Measurements from ENCODE around the gene ACTG1. TPM values are rescaled to one million over a fixed set of nuclear protein-coding genes. Genes with fewer than 3 reads are reported as not detected.

ACTG1 gene
- total and polyA plus RNA-seq, 2 donors (not counting 1 experiment from before 2014, with no cell fraction given) = 803 to 1,677 TPM

GRCh38 chr17:81469266-81469665 lies 43.3 kb downstream of the ACTG1 start:
- H3K4me3 Mint-ChIP-seq = no peak overlapping the region
- no peaks in the 10 kb centered on the region for H3K27me3 Mint-ChIP-seq
- intact Hi-C loops (cut with micrococcal nuclease) = no loop called here
- no peak for ATAC-seq (ENCODE audit: low read depth)
- H3K27ac Mint-ChIP-seq = no peak overlapping the region
- no peak overlapping the region for H2AFZ ChIP-seq (ENCODE audit: insufficient read depth, low read depth, low read length, poor library complexity, severe bottlenecking)
- ChIA-PET POLR2A (no interaction called here), CTCF (no interaction called here)
- H4K20me1 ChIP-seq (ENCODE audit: control insufficient read depth, insufficient read depth, low read length, poor library complexity, severe bottlenecking) = no peaks in the 10 kb centered on the region
- H3K4me3 ChIP-seq (ENCODE audit: control extremely low read depth in 1 of 5, extremely low read depth in 1 of 5, insufficient read depth in 1 of 5, low read depth in 2 of 5, low read length in 4 of 5) = no peak overlapping the region
- no peak overlapping the region for H3K27ac ChIP-seq (ENCODE audit: low read length in 2 of 2)
- no peak for DNase-seq
- WGBS (ENCODE audit: insufficient coverage) = 94% methylated on average over 13 of the region's 13 CpGs
- H3K4me1 Mint-ChIP-seq = no peaks in the 10 kb centered on the region
- no peaks in the 10 kb centered on the region for H3K9me3 Mint-ChIP-seq (ENCODE audit: insufficient read depth)
- no peaks in the 10 kb centered on the region for H3K79me2 ChIP-seq (ENCODE audit: control insufficient read depth, insufficient read depth, low read length)
- H3K4me2 ChIP-seq (replicated peaks; ENCODE audit: low read depth, low read length, poor library complexity, severe bottlenecking) = no peak overlapping the region
- no peaks in the 10 kb centered on the region for H3K36me3 ChIP-seq (replicated peaks in 1 of 2; ENCODE audit: control extremely low read depth in 1 of 2, control insufficient read depth in 1 of 2, extremely low read depth in 1 of 2, insufficient read depth in 2 of 2, low read length in 1 of 2)
- H3K9ac ChIP-seq (ENCODE audit: low read length) = no peak overlapping the region
- H3K4me1 ChIP-seq (ENCODE audit: control insufficient read depth in 2 of 2, insufficient read depth in 2 of 2, low read length in 2 of 2) = no peaks in the 10 kb centered on the region
- TF ChIP-seq CTCF (IDR thresholded peaks at IDR 0.05) (no peak), EZH2 (IDR thresholded peaks at IDR 0.05; ENCODE audit: borderline replicate concordance, insufficient read depth, low read depth, low read length, poor library complexity, severe bottlenecking) (no peak)
- H3K27me3 ChIP-seq (replicated peaks in 1 of 4; ENCODE audit: control extremely low read depth in 1 of 4, control insufficient read depth in 3 of 4, insufficient read depth in 4 of 4, low read length in 3 of 4) = no peaks in the 10 kb centered on the region
- H3K9me3 ChIP-seq (ENCODE audit: control extremely low read depth in 1 of 3, control insufficient read depth in 2 of 3, insufficient read depth in 1 of 3, low read length in 2 of 3) = peaks cover 0 to 6% (median 0%) of the 10 kb centered on the region in 3 donors

DNA sequence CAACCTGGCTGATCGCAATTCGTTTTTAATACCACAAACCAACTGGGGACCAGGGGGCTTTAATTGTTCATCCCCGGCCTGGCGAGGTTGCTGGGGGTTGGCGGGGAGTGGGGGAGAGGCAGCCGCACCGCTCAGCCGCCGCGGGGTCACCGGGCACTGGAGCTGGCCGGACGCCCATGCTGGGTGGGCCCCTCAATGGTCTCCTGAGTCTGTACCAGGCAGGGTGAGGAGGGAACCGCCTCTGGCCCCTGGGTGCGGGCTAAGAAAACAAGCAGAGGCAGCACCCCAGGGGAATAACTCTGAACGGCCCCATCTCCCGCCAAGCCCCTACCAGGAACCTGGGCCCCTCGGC lies 43.9 kb downstream of the ACTG1 start:
- H3K4me3 ChIP-seq (ENCODE audit: control extremely low read depth in 1 of 5, extremely low read depth in 1 of 5, insufficient read depth in 1 of 5, low read depth in 2 of 5, low read length in 4 of 5) = no peak overlapping the region
- DNase-seq (no peak), ATAC-seq (ENCODE audit: low read depth) (no peak)
- no peak overlapping the region for H3K4me2 ChIP-seq (replicated peaks; ENCODE audit: low read depth, low read length, poor library complexity, severe bottlenecking)
- no peaks in the 10 kb centered on the region for H3K27me3 ChIP-seq (replicated peaks in 1 of 4; ENCODE audit: control extremely low read depth in 1 of 4, control insufficient read depth in 3 of 4, insufficient read depth in 4 of 4, low read length in 3 of 4)
- no peaks in the 10 kb centered on the region for H3K27me3 Mint-ChIP-seq
- H4K20me1 ChIP-seq (ENCODE audit: control insufficient read depth, insufficient read depth, low read length, poor library complexity, severe bottlenecking) = no peaks in the 10 kb centered on the region
- no peaks in the 10 kb centered on the region for H3K4me1 Mint-ChIP-seq
- no peak overlapping the region for H3K27ac ChIP-seq (ENCODE audit: low read length in 2 of 2)
- H3K9me3 ChIP-seq (ENCODE audit: control extremely low read depth in 1 of 3, control insufficient read depth in 2 of 3, insufficient read depth in 1 of 3, low read length in 2 of 3) = peaks cover 0 to 6% (median 0%) of the 10 kb centered on the region in 3 donors
- intact Hi-C loops (cut with micrococcal nuclease) = no loop called here
- H3K27ac Mint-ChIP-seq = no peak overlapping the region
- no peak overlapping the region for H3K9ac ChIP-seq (ENCODE audit: low read length)
- 83% methylated on average over 18 of the region's 18 CpGs for WGBS (ENCODE audit: insufficient coverage)
- POLR2A ChIA-PET = no interaction called here
- H3K9me3 Mint-ChIP-seq (ENCODE audit: insufficient read depth) = no peaks in the 10 kb centered on the region
- no peaks in the 10 kb centered on the region for H3K79me2 ChIP-seq (ENCODE audit: control insufficient read depth, insufficient read depth, low read length)
- H3K4me1 ChIP-seq (ENCODE audit: control insufficient read depth in 2 of 2, insufficient read depth in 2 of 2, low read length in 2 of 2) = no peaks in the 10 kb centered on the region
- no peak overlapping the region for H3K4me3 Mint-ChIP-seq
- no peaks in the 10 kb centered on the region for H3K36me3 ChIP-seq (replicated peaks in 1 of 2; ENCODE audit: control extremely low read depth in 1 of 2, control insufficient read depth in 1 of 2, extremely low read depth in 1 of 2, insufficient read depth in 2 of 2, low read length in 1 of 2)
- CTCF ChIA-PET = no interaction called here
- no peak overlapping the region for H2AFZ ChIP-seq (ENCODE audit: insufficient read depth, low read depth, low read length, poor library complexity, severe bottlenecking)
- TF ChIP-seq EZH2 (IDR thresholded peaks at IDR 0.05; ENCODE audit: borderline replicate concordance, insufficient read depth, low read depth, low read length, poor library complexity, severe bottlenecking) = no peak
- no peak for TF ChIP-seq CTCF (IDR thresholded peaks at IDR 0.05)

Measured in B cell (primary cell).